Measurements from ENCODE around the gene LRRC37A2. TPM values are rescaled to one million over a fixed set of nuclear protein-coding genes. Genes with fewer than 3 reads are reported as not detected.
"Not testable (repeated sequence)": the region's sequence is repeated elsewhere in the genome, so short reads cannot be mapped to it uniquely, and the experiment has no call there.

LRRC37A2 gene
- polyA plus RNA-seq (2013, experiment 1 of 2; ENCODE audit: insufficient read length) = 7.1 TPM
- 7.1 TPM for polyA plus RNA-seq (2013, experiment 2 of 2; ENCODE audit: insufficient read length)

DNA sequence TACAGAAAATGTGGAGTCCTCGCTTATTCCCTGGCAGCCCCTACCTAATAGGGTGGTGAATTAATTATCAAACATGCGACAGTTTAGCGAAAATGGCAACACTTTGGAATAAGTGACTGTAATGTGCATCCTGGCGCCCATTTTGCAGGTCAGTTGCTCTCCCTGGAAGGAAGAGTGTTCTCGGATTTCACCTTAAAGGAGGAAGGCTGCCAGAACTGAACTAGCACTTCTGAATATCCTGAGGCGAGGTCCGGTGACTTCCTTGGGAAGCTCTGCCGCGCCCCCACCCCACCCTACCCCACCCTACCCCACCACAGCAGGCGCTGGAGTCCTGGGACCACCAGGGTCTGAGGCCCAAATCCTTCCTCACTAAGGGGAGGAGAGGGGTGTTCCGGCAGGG is at the start of gene LRRC37A2:
Gene LRRC37A2, plus strand, starts transcription at position 301 of the 400 bp plus-strand sequence. CDS start 245 bp downstream, outside the sequence.
- not testable (repeated sequence) for DNase-seq

DNA sequence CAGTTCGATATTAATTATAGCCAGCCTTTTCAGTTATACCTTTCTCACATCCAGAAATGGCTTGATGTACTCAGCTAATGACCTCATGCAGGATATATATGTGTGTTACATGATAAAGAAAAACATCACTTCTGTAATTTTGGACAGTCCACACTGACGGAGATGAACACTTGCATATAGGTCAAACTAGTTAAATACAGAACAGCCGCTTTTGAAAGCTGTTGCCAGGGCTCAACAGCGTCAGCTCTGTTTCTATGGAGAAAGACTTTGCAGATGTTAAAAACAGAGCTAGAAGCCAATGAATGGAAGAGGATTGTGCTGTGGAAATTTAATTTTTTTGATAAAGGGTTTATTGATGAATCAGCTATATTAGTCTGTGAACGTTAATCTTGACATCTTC is 44.6 kb upstream of the LRRC37A2 start:
- not testable (repeated sequence) for DNase-seq

DNA sequence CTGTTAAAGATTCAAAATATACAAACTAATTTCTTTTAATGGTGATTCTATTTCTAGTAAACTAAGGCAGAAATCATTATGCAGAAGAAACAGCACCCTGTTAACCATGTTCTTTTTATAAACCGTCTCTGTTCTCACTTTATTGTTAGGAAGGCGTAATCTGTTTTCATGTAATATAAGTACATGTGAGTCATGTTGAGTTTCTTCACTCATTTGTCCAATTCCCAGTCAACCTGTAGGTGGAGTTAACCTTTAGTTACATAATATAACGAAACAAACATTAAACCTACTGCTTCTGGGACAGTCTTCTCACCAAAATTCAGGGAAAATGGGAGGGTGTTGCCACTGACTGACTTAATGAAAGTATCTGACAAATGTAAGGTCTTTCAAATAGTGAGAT is 37.8 kb upstream of the LRRC37A2 start:
- DNase-seq = not testable (repeated sequence)

DNA sequence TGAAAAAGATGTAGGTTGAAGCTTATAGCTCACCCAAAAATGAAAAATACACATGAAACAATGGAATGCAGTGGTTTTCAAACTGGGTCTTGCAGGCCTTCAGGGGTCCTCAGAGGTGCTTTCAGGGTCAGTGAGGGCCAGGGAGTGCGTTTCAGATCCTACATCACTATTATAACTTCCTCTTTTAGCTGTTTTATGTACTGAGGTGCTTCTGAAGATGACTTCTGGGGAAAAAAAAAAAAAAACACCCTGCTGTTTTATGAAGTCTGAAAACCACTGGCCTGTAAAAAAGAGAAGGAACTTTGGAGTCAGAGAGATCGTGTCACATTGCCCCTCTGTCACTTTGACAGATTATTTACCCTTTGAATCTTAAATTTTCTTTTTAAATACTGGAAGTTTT is 36.7 kb upstream of the LRRC37A2 start:
- not testable (repeated sequence) for DNase-seq

DNA sequence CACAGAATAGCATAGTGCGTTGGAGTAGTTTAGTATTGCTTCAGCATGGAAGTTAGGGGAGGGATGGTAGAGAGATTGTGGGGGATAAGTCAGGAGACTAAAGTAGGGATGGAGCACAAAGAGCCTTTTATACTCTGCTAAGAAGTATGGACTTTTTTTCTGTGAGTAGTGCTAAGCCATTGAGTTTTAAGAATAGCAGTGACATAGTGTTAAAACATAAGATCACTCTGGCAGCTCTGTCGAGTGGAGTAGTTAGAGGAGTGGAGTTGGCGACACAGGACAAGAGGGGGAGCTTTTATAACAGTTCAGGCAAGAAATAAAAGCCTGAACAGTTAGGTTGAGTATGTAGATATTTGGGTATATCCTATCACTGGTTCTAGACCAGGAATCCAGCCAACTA is 33.4 kb upstream of the LRRC37A2 start:
- DNase-seq = not testable (repeated sequence)

DNA sequence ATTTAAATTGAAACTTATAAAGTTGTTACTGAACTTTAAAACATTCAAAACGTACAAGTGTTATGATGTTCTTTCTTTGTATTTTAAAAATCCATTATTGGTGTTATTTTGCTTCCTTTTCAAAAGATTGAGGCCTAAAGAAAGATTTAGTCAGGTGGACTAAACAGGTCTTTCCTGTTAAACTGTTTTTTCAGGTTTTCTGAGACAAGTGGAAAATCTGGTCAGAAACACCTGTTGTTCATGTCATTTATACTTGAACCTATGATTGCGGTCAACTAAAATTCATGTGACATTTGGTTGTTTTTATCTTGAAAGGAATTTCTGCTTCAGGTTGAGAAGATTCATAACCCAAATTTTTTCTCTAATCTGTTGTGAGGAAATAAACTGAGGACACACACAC is 31.0 kb upstream of the LRRC37A2 start:
- not testable (repeated sequence) for DNase-seq

DNA sequence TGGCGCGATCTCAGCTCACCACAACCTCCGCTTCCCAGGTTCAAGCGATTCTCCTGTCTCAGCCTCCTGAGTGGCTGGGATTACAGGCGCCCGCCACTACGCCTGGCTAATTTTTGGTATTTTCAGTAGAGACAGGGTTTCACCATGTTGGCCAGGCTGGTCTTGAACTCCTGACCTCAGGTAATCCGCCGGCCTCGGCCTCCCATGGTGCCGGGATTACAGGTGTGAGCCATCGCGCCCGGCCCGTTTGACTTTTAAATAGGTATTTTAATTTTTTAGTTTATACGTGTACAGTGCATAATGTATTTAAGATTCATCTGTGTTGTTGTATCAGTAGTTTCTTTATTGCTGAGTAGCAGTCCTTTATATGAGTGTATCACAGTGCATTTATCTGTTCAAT is 20.2 kb upstream of the LRRC37A2 start:
- DNase-seq = not testable (repeated sequence)

DNA sequence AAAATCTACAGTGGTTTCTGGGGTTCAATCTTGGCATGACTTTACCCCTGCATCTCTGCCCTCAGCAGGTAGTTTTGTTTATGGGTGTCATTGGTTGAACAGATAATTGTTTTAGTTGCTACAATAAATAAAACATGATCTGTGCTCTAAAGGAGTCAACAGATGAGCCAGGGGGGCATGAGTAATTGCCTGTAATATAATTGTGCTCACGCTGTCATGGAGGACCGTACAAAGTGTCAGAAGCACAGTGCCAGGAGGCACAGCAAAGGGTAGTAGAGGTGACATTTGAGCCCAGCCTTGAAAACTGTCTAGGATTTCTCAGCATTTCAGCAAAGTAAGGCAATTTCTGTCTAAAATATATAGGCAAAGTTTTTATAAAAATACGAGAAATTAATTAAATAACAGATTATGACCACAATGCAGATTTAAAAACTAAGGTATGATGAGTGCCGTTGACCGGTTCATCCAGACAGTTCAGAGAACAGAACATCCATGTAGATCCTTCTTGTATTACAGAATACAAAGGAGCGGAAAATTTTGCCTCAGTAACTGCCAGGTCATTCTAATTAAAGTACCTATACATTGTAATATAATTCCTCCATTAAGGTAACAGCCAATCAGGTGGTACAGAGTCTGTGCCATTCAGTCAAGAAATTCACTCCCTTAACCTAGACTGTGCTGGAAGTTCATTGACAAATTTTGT is 12.7 kb upstream of the LRRC37A2 start:
- not testable (repeated sequence) for DNase-seq

DNA sequence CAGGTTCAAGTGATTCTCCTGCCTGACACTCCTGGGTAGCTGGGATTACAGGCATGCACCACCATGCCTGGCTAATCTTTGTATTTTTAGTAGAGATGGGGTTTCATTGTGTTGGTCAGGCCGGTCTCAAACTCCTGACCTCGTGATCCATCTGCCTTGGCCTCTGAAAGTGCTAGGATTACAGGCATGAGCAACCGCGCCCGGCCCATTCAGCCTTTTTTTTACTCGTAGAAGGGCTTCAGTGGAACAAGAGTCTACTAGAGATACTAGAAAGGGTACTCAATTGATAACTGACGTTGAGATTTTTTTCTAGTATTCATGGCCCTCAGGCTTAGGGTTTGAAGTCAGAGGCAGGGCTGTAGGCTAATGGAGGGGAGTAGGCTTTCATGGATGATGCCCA is 6.4 kb upstream of the LRRC37A2 start:
- not testable (repeated sequence) for DNase-seq

DNA sequence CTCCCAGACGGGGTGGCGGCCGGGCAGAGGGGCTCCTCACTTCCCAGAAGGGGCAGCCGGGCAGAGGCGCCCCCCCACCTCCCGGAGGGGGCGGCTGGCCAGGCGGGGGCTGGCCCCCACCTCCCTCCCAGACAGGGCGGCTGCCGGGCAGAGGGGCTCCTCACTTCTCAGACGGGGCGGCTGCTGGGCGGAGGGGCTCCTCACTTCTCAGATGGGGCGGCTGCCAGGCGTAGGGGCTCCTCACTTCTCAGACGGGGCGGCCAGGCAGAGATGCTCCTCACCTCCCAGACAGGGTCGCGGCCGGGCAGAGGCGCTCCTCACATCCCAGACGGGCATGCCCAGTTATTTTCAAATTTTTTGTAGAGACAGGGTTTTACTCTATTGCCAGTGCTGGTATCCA is 22.4 kb downstream of the LRRC37A2 start:
- DNase-seq = not testable (repeated sequence)

DNA sequence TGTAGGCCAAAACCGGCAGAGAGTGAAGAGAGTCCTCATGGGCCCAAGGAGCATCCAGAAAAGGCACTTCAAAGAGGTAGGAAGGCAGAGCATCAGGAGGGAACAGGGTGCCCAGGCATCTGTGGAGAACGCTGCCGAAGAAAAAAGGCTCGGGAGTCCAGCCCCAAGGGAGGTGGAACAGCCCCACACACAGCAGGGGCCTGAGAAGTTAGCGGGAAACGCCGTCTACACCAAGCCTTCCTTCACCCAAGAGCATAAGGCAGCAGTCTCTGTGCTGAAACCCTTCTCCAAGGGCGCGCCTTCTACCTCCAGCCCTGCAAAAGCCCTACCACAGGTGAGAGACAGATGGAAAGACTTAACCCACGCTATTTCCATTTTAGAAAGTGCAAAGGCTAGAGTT is 36.3 kb downstream of the LRRC37A2 start:
- DNase-seq = not testable (repeated sequence)

DNA sequence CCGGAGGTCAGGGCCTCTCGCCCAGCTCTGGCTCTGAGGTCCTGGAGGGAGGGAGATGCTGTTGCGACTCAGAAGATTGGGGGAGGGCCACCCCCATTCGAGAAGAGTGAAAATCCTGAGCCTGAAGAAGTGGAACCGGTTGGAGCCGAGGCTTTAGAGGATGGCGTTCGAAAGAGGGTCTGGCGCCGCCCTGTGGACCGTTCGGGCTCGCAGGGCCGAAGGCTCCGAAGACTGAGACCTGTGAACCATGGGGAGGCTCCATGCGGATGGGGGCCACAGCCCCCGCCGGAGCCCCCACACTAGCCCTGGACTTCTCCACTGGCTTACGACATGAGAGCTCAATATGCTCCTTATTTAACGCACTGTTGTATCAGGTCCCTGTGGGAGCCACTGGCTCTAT is 46.9 kb downstream of the LRRC37A2 start:
- DNase-seq = not testable (repeated sequence)

DNA sequence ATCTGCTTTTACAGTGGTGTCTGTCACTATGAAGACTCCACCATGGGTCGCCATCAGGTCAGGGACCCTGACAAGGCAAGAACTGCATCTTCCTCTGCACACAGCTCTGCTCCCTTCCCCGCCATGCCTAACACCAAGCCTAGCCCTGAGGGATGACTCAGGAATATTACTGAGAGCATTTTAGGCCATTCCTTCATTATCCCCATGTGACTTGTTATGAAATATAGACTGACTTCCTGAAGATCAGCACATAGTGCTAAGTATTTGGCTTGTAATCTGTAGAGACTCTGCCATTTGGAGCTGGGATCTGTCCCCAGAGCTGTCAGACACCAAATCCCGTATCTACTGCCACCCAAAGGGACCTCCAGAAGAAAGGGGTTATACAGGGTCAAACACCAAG is 47.8 kb downstream of the LRRC37A2 start:
- not testable (repeated sequence) for DNase-seq

DNA sequence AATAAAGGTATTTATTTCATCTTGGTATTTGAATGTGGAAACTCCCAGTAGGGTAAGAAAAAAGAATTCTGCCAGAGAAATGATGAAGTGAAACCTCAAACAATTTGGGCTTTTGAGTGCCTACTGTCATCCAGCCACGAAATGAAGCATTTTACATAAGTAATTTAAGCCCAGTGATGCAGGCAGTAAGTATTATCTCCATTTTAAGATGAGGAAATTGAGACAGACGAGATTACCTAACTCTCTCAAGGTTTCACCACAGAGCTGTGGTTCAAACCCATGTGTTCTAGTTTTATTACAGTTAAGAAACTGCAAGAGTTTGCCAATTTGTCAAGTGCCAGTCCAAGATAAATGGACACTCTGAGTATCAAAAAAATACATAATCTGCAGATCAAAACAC is 54.0 kb downstream of the LRRC37A2 start:
- DNase-seq = not testable (repeated sequence)

DNA sequence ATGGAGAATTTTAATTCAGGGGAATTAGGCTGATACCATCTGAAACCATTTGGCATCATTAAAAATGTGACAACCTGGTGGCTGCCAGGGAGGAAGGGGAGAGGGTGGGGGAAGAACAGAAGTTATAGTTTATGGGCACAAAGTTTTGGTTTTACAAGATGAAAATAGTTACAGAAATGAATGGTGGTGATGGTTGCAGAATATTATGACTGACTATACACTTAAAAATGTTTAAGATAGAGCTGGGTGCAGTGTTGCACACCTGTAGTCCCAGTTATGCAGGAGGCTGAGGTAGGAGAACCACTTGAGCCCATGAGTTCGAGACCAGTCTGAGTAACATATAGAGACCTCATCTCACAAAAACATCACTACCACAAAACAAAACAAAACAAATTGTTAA is 54.7 kb downstream of the LRRC37A2 start:
- not testable (repeated sequence) for DNase-seq

DNA sequence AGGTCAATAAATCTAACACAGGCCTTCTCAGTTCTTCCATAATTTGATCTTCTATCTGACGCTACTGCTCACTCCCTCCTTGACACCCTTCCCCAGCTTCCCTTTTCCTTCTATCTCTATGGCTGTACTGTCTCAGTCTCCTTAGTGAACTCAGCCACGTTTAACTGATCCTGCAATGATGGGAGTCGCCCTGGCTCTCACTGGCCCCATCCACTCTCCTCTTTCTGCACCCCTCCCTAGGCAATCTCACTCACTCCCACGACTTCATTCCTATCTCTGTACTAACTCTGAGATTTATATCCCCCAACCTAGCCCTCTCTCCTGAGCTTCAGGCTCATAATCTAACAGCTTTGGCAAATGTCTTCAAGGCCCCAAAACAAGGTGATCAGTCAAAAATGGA is 59.5 kb downstream of the LRRC37A2 start:
- not testable (repeated sequence) for DNase-seq

DNA sequence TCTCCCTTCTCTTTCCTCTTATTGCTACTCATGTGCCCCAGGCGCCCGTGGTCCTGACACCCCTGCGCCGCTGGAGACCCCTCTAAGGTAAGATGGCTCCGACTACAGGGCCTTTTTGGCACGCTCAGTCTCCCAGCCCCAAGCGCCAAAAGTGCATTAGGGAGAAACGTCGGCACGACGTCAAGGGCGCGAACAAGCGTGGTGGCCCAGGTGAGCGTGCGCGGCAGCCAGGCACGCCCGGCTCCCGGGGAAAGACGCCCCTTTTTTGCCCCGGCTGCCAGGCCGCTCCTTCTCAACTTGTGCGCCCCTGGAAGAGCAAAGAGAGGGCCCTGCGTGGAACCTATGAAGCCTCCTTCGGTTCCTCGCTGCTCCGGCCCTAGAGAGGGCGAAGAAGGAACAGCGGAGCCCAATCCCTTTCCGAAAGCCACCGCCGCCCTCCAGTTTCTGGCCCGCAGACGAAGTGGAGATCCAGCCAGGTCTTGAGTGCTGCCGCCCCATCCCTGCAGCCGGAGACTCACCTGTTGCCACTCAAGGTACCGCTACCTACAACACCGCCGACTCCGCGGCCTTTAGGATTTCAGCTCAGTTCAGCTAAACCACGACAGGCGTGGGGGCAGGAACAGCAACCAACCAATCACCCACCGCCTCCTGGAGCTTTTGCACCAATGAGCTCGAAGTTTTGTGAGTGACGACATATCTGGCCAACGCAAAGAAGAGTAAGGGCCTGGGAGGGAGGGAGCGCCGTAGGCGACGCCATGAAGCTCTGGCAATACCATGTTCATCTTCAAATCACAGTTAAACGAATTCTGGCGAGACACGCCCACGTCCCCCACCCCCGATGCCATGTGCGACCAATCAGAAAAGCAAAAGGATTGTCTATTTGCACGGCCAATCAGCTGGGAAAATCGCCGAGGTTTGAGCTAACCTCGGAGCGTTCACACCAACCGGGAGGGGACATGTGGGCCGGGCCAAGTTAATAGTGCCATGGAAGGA is 67.1 kb downstream of the LRRC37A2 start, which contains the start of gene ARL17A:
Gene ARL17A, minus strand, starts transcription at position 609 of the 993 bp plus-strand sequence. CDS start 3,369 bp downstream, outside the sequence.
- not testable (repeated sequence) for DNase-seq

DNA sequence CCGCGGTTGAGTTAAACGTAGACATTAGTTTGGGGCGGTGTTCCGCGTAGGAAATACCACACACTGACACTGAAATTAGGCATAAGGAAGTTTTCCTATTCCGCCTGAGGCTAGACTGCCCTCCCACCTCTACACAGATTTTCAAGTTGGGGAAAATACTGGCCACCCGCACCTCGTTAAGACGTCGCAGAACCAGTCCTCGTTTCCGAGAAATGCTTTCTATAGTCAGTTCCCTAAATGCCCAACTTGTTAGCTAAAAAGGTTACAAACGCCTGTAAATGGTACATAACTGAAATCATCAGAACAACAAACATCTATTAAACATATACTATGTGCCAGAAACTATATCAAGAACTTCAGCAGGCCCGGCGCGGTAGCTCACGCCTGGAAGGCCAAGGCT is 67.8 kb downstream of the LRRC37A2 start:
- not testable (repeated sequence) for DNase-seq

DNA sequence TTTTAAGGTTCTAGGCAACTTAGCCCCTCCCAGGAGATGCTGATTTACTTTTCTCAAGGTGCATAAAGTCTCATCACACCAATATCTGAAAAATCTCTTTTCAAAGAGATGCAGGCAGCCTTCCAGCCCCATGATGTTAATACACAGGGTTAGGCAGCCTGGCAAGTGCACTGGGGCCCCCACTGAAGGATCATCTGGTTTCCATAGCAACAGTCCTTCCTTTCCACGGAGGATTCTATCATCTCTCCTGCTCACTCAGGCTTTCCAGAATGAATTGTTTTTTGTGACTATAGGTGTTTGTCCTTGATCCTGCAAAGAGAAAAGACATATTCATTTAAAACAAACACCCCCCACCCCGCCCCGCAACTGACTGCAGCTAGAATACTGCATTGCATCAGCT is 73.2 kb downstream of the LRRC37A2 start:
- not testable (repeated sequence) for DNase-seq

DNA sequence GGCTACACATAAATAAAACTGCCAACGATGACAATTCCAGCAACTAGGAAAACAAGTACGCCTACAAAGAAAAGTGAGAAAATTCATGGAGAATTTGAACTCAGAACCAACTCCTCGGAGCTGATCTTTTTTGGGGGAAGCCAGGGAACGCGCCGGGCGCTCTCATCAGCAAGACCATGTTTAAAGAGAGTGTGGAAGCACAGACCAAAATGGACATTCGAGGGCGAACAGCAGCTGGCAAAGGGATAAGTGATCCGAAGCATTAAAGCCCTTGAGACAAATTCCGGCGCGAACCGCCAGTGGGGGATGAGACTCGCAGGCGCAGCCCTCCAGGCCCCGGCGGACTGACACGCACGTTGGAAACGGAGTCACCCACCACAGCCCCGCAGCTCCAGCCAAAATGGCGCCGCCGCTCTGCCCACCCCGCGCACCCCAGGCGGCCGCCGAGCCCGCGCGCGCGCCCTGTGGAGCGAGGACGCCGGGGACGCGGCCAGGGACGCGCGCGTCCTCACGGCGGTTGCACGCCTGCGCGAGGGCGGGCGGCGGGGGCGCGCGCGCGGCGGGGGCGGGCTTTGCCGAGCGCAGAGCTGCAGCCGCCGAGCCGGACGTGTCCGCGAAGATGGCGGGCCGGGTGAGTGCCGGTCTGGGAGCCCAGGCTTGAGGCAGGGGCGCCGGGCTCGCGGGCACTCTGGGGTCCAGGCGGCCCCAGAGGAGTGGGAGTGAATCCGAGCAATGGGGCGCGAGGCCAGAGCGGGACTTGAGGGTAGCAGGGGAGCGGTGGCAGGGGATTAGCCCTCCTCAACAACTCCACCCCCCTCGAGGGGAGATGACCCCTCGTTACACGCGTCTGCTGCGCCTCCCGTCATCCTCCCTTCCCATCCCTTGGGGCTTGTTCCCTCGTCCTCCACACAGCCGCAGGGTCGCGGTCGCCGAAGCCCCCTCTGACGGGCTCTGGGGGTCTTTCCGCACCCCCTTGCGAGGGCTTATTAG is 78.2 kb downstream of the LRRC37A2 start, which contains the start of gene NSF:
Gene NSF, plus strand, starts transcription at position 513 of the 990 bp plus-strand sequence. Its CDS starts 107 bp downstream, at position 620.
- DNase-seq = not testable (repeated sequence)

DNA sequence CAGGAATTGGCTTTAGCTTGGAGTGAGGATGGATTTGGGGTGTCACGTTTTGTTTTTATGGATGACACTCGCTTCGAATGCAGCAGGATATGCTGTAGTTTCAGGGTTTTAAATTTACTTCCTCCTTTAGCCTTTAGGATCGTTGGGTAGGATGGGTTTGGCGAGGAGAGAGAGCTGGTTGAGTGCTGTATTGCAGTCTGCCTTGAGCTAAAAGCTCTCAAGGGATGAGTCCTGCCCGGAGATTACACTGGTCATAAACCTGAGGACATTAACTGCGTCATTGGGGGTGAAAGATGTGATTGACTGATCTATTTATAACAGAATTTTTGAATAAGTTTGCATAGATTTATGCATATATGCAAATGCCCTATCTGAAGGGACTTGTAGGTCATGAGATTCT is 79.1 kb downstream of the LRRC37A2 start:
- DNase-seq = not testable (repeated sequence)
